ENCODE results near the gene OR10H5.

- TF ChIP-seq CTCF (CRISPR knock-in tag; IDR thresholded peaks at IDR 0.05), result no peak
- no peak for TF ChIP-seq POLR2A (IDR thresholded peaks at IDR 0.05; ENCODE audit: insufficient read depth in 1 of 2, low read depth in 2 of 2, low read length in 2 of 2)
- TF ChIP-seq KDM3A (CRISPR knock-in tag; IDR thresholded peaks at IDR 0.05; ENCODE audit: low read depth), result no peak
- no peak for TF ChIP-seq TRAFD1 (CRISPR knock-in tag; IDR thresholded peaks at IDR 0.05; ENCODE audit: borderline replicate concordance)
- no peak for TF ChIP-seq RFX1 (IDR thresholded peaks at IDR 0.05)
- TF ChIP-seq MLX (CRISPR knock-in tag; IDR thresholded peaks at IDR 0.05), result no peak
- TF ChIP-seq ZNF614 (CRISPR knock-in tag; IDR thresholded peaks at IDR 0.05; ENCODE audit: borderline replicate concordance), result no peak
- TF ChIP-seq MTA3 (CRISPR knock-in tag; IDR thresholded peaks at IDR 0.05), result no peak
- no peak for TF ChIP-seq ZNF335 (CRISPR knock-in tag; IDR thresholded peaks at IDR 0.05)
These were observed 38.3 kb downstream of the OR10H5 start for GRCh38 chr19:15825753-15826152.
